DMS114 treated with DMSO at 0.1 percent for 48 hours (cell line): ENCODE data around the gene TLCD2.
"Not testable (repeated sequence)": the region's sequence is repeated elsewhere in the genome, so short reads cannot be mapped to it uniquely, and the experiment has no call there.

ENCODE experiments used
- DNase-seq: peaks from one replicate; lab custom pipeline; 2025; ENCODE audit not compliant: unreplicated experiment; lab: John Stamatoyannopoulos, UW

The TLCD2 gene

DNA sequence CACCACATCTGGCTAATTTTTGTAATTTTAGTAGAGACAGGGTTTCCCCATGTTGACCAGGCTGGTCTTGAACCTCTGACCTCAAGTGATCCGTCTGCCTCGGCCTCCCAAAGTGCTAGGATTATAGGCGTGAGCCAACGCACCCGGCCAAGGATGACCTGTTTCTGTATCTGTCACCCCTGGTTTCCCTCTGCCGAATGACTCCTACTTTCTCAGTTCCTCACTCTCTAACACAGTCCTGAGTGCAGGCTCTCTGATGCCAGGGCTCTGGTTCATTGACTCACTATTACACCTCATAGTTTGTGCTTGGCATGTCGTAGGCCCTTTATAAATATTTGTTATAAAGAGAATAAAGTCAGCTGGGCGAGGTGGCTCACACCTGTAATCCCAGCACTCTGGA lies 14.8 kb downstream of the TLCD2 start:
- DNase-seq, result no peak

GRCh38 chr17:1693339-1693738 lies 16.8 kb downstream of the TLCD2 start:
- no peak for DNase-seq

DNA sequence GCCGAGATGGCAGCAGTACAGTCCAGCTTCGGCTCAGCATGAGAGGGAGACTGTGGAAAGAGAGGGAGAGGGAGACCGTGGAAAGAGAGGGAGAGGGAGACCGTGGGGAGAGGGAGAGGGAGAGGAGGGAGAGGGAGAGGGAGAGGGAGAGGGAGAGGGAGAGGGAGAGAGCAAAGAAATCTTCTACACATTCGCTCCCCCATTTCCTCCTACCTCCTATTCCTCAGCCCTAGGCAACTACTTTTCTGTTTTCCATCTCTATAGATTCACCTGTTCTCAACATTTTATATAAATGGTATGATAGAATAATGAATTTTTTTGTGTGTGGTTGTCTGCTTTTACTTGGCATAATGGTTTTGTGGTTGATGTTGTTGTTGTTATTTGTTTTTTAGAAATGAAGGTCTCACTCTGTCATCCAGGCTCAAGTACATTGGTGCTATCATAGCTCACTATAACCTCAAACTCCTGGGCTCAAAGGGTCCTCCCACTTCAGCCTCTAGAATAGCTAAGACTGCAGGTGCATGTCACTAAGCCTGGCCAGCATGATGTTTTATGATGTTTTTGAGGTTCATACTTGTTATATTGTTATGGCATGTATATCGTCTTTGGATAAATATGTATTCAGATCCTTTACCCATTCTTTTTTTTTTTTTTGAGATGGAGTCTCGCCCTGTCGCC lies 19.5 kb downstream of the TLCD2 start:
- DNase-seq, result no peak

DNA sequence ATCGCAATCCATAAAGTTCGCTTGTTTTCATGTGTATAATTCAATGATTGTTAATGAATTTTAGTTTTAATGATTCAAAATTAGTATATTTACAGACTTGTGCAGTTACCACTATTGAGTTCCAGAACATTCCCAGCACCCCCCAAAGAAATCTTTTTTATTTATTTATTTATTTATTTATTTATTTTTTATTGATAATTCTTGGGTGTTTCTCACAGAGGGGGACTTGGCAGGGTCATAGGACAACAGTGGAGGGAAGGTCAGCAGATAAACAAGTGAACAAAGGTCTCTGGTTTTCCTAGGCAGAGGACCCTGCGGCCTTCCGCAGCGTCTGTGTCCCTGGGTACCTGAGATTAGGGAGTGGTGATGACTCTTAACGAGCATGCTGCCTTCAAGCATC lies 21.8 kb downstream of the TLCD2 start:
- DNase-seq, result not testable (repeated sequence)

- no peak for DNase-seq
Observed at GRCh38 chr17:1686086-1686485, 24.1 kb downstream of the TLCD2 start.

- DNase-seq, result peak; percentile 94
Observed at GRCh38 chr17:1684378-1685189, 25.6 kb downstream of the TLCD2 start, which contains the start of gene PRPF8. Gene PRPF8 (minus strand): TSS chr17:1684867. CDS start chr17:1684571, 296 bp downstream.

GRCh38 chr17:1683459-1683858 lies 26.7 kb downstream of the TLCD2 start:
- no peak for DNase-seq

- no peak for DNase-seq
Observed at GRCh38 chr17:1676401-1676800, 33.8 kb downstream of the TLCD2 start.

- DNase-seq, result no peak
Observed at GRCh38 chr17:1673041-1673785, 37.0 kb downstream of the TLCD2 start.

GRCh38 chr17:1663934-1664333 lies 46.2 kb downstream of the TLCD2 start:
- DNase-seq, result not testable (repeated sequence)

DNA sequence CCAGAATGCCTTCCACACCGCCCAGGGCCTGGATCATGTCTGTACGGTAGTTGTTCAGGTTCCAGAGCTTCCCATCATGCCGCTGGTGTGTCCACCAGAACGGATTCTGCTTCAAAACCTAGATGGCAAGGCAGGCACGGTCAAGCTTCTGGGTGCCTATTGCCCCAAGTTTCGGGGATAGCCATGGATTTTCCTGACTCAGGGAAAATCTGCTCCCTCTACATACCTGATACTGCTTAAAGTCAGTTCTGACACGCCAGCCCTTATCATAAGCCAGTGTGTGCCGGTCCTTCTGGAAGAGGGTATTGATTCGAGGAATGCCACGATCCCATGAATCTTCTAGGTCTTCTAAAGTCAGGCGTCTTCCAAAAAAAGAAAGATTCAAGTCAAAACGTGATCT lies 49.1 kb downstream of the TLCD2 start:
- no peak for DNase-seq

DNA sequence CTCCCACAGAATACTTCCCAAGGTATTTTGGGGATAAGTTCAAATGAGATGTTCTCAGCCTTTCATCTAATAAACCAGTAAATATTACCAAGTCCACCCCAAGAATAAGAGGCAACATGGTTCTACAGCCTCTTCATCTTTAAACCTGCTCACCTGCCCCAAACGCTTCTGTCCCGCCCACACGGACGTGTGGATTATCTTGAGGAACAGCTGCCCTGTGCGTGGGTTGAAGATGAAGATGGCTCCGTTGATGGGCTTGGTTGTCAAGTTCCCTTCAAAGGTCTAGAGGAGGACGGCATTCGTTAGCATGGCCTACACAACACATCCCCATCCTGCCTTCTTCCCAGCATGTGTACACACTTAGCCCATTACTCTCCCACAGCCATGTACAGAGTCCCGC lies 52.1 kb downstream of the TLCD2 start:
- DNase-seq, result no peak

DNA sequence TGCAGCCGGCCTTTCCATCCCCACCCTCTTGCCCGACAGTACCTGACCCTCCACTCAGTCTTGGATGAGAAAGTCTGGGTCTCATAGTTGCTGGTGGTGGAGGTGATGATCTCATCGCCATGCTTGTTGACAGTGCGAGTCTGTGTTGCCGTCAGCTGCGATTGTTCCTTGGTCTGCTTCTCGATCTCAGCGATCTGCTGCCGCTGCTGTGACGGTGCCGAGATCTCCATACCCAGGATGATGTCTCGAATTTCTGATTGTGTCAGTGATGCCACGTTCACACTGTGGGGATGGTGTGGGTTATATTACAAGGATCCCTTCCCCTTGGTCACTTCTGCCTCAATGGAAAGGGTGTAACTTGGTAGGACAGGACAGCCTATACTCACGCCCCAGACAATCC lies 56.4 kb downstream of the TLCD2 start:
- DNase-seq, result no peak

DNA sequence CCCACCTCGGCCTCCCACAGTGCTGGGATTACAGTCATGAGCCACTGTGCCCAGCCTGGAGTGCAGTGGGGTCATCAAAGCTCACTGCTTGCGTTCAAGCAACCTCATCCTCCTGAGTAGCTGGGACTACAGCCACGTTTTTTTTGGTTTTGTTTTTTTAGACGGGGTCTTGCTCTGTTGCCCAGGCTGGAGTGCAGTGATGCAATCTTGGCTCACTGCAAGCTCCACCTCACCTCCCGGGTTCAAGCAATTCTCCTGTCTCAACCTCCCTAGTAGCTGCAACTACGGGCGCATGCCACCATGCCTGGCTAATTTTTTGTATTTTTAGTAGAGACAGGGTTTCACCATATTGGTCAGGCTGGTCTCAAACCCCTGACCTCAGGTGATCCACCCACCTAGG lies 57.4 kb downstream of the TLCD2 start:
- DNase-seq, result not testable (repeated sequence)
